H1 (cell line): ENCODE measurements around the gene TNS3. TPM values are rescaled to one million over a fixed set of nuclear protein-coding genes. Genes with fewer than 3 reads are reported as not detected.

Experiments
- CTCF ChIA-PET: fragments of 300-600 bp; sonication (Branson Sonifier 250); formaldehyde crosslinking; loops from one replicate; lab custom pipeline; 2021; ENCODE audit not compliant: partially characterized antibody; lab: Charles Lee
- POLR2A ChIA-PET: fragments of 300-600 bp; sonication (Branson Sonifier 250); formaldehyde crosslinking; loops from one replicate; lab custom pipeline; 2021; ENCODE audit warnings: inconsistent platforms; ENCODE audit not compliant: partially characterized antibody; lab: Charles Lee
- DNase-seq, 2 experiments: peaks; one replicate each; pipeline versions ENCODE4 v3.0.0 to v3.0.0-alpha.2; 2010 to 2022; ENCODE audit warnings: low spot score in 2 of 2, low read depth in 1 of 2, mixed read lengths in 1 of 2
- FAIRE-seq: peaks from 2 replicates; lab custom pipeline; 2011; peaks lifted over from hg19 to GRCh38; lab: Jason Lieb, UNC
- H2AFZ ChIP-seq: 2 replicates; pipeline ENCODE4 v1.8.1; 2012; ENCODE audit warnings: low read length, inconsistent platforms
- H2AK5ac ChIP-seq: 2 replicates; pipeline ENCODE4 v1.6.1; 2013; ENCODE audit warnings: low read depth, low read length
- H2BK120ac ChIP-seq: replicated peaks from 2 replicates; pipeline ENCODE3; 2013; ENCODE audit warnings: low read depth, low read length, inconsistent platforms
- H2BK12ac ChIP-seq: 2 replicates; pipeline ENCODE4 v1.6.1; 2013; ENCODE audit warnings: low read depth, low read length
- H2BK15ac ChIP-seq: 2 replicates; pipeline ENCODE4 v1.6.1; 2013; ENCODE audit warnings: low read length
- H2BK20ac ChIP-seq: 2 replicates; pipeline ENCODE4 v1.6.1; 2013; ENCODE audit warnings: low read length
- H2BK5ac ChIP-seq: 2 replicates; pipeline ENCODE4 v1.6.1; 2013; ENCODE audit warnings: low read depth, low read length
- H3K14ac ChIP-seq: 2 replicates; pipeline ENCODE4 v1.6.1; 2013; ENCODE audit warnings: inconsistent platforms; ENCODE audit not compliant: insufficient read length
- H3K18ac ChIP-seq: 2 replicates; pipeline ENCODE4 v1.6.1; 2013; ENCODE audit warnings: low read length; ENCODE audit errors: extremely low read depth
- H3K23ac ChIP-seq: 2 replicates; pipeline ENCODE4 v1.6.1; 2013; ENCODE audit warnings: inconsistent platforms; ENCODE audit not compliant: insufficient read length
- H3K23me2 ChIP-seq: 2 replicates; pipeline ENCODE4 v1.6.1; 2013; ENCODE audit warnings: low read depth, low read length
- H3K27ac ChIP-seq: 2 replicates; pipeline ENCODE4 v1.6.1; 2011; ENCODE audit warnings: low read depth, low read length, inconsistent platforms
- H3K27me3 ChIP-seq, 4 experiments: replicated peaks in 1 of 4; 1 replicate in 1 of 4; 2 replicates in 3 of 4; pipeline versions ENCODE4 v1.6.1 to v1.8.1; 2011 to 2013; ENCODE audit warnings: low read length in 3 of 4, mild to moderate bottlenecking in 3 of 4, inconsistent platforms in 2 of 4, mixed read lengths in 2 of 4, moderate library complexity in 1 of 4; ENCODE audit not compliant: control insufficient read depth in 3 of 4, insufficient read depth in 3 of 4; ENCODE audit errors: extremely low read depth in 1 of 4
- H3K36me3 ChIP-seq, 4 experiments: 2 replicates each; pipeline versions ENCODE4 v1.6.1 to v1.8.1; 2011 to 2013; ENCODE audit warnings: mild to moderate bottlenecking in 4 of 4, low read length in 3 of 4, moderate library complexity in 2 of 4, control low read depth in 1 of 4, inconsistent platforms in 1 of 4; ENCODE audit not compliant: insufficient read depth in 4 of 4, control insufficient read depth in 2 of 4
- H3K4ac ChIP-seq: replicated peaks from 2 replicates; pipeline ENCODE3; 2013; ENCODE audit warnings: low read length, low read depth, mixed read lengths, inconsistent platforms; ENCODE audit not compliant: insufficient read length
- H3K4me1 ChIP-seq, 4 experiments: replicated peaks in 1 of 4; 1 replicate in 1 of 4; 2 replicates in 3 of 4; pipeline versions ENCODE4 v1.6.1 to v1.8.1; 2011 to 2013; ENCODE audit warnings: low read length in 3 of 4, inconsistent platforms in 2 of 4, mixed read lengths in 1 of 4; ENCODE audit not compliant: insufficient read depth in 4 of 4, control insufficient read depth in 3 of 4
- H3K4me2 ChIP-seq, 2 experiments: 2 replicates each; pipeline versions ENCODE4 v1.6.1 to v1.8.1; 2011 to 2013; ENCODE audit warnings: low read depth in 2 of 2, low read length in 2 of 2, control low read depth in 1 of 2, inconsistent platforms in 1 of 2, mild to moderate bottlenecking in 1 of 2; ENCODE audit not compliant: insufficient read depth in 1 of 2
- H3K4me3 ChIP-seq, 4 experiments: fragments of 200-600, 300-600 bp in 1 of 4; sonication (generic), shearing (Covaris generic), sonication (Bioruptor Twin) in 1 of 4; 2 replicates each; pipeline versions ENCODE4 v1.5.1 to v1.8.1; 2011 to 2016; ENCODE audit warnings: low read length in 4 of 4, low read depth in 3 of 4, control low read depth in 2 of 4, inconsistent platforms in 2 of 4, mild to moderate bottlenecking in 2 of 4, mixed read lengths in 1 of 4, moderate library complexity in 1 of 4; ENCODE audit not compliant: insufficient read depth in 2 of 4; ENCODE audit errors: extremely low read depth in 1 of 4
- H3K56ac ChIP-seq: replicated peaks from 2 replicates; pipeline ENCODE3; 2013; ENCODE audit warnings: low read depth, mild to moderate bottlenecking, mixed read lengths, low read length, inconsistent platforms; ENCODE audit not compliant: insufficient read length
- H3K79me1 ChIP-seq: 2 replicates; pipeline ENCODE4 v1.6.1; 2013; ENCODE audit warnings: low read depth, low read length, control low read depth
- H3K79me2 ChIP-seq, 2 experiments: 2 replicates each; pipeline versions ENCODE4 v1.6.1 to v1.8.1; 2012 to 2013; ENCODE audit warnings: low read length in 2 of 2, mild to moderate bottlenecking in 2 of 2, inconsistent platforms in 1 of 2; ENCODE audit not compliant: insufficient read depth in 2 of 2, control insufficient read depth in 1 of 2
- H3K9ac ChIP-seq, 4 experiments: replicated peaks in 1 of 4; 1 replicate in 1 of 4; 2 replicates in 3 of 4; pipeline versions ENCODE4 v1.6.1 to v1.8.1; 2011 to 2013; ENCODE audit warnings: low read depth in 3 of 4, low read length in 3 of 4, control low read depth in 2 of 4, mild to moderate bottlenecking in 2 of 4, moderate library complexity in 2 of 4, inconsistent platforms in 1 of 4; ENCODE audit errors: extremely low read depth in 1 of 4
- H3K9me3 ChIP-seq, 2 experiments: 2 replicates each; pipeline versions ENCODE4 v1.6.1 to v1.8.1; 2012 to 2013; ENCODE audit warnings: mild to moderate bottlenecking in 2 of 2, moderate library complexity in 2 of 2, control low read depth in 1 of 2, inconsistent platforms in 1 of 2, low read depth in 1 of 2, low read length in 1 of 2, mixed read lengths in 1 of 2; ENCODE audit not compliant: insufficient read depth in 2 of 2
- H4K20me1 ChIP-seq, 2 experiments: replicated peaks in 1 of 2; 2 replicates each; pipeline versions ENCODE3 to v1.8.1; 2011 to 2013; ENCODE audit warnings: inconsistent platforms in 2 of 2, low read length in 2 of 2, mild to moderate bottlenecking in 1 of 2; ENCODE audit not compliant: insufficient read depth in 2 of 2, control insufficient read depth in 1 of 2
- H4K5ac ChIP-seq: 2 replicates; pipeline ENCODE4 v1.6.1; 2013; ENCODE audit warnings: low read length, low read depth, mixed read lengths, inconsistent platforms; ENCODE audit not compliant: insufficient read length
- H4K8ac ChIP-seq: 2 replicates; pipeline ENCODE4 v1.8.0; 2013; ENCODE audit warnings: mild to moderate bottlenecking, moderate library complexity, low read length, inconsistent platforms; ENCODE audit not compliant: insufficient read depth; ENCODE audit errors: extremely low read depth
- H4K91ac ChIP-seq: replicated peaks from 2 replicates; pipeline ENCODE3; 2013; ENCODE audit warnings: low read length, mixed read lengths, inconsistent platforms; ENCODE audit not compliant: insufficient read length
- ASH2L ChIP-seq: fragments of 200-600, 300-600 bp; sonication (generic); IDR thresholded peaks from one replicate; pipeline ENCODE4 v1.7.1; 2017; ENCODE audit warnings: low read length
- BCL11A ChIP-seq, 2 experiments: IDR thresholded peaks; one replicate each; pipeline ENCODE4 v1.6.1; 2011; ENCODE audit warnings: low read depth in 2 of 2, low read length in 2 of 2, mild to moderate bottlenecking in 2 of 2
- BRCA1 ChIP-seq: IDR thresholded peaks from 2 replicates; pipeline ENCODE4 v1.6.1; 2012; ENCODE audit warnings: low read depth, low read length, improper control_type of control experiment
- CEBPB ChIP-seq: IDR thresholded peaks from 2 replicates; pipeline ENCODE4 v1.6.1; 2012; ENCODE audit warnings: low read depth, low read length
- FOSL1 ChIP-seq: IDR thresholded peaks from 2 replicates; pipeline ENCODE4 v1.6.1; 2011; ENCODE audit warnings: mild to moderate bottlenecking, low read depth, low read length, moderate library complexity; ENCODE audit not compliant: insufficient read depth
- HDAC6 ChIP-seq: IDR thresholded peaks from one replicate; pipeline ENCODE4 v1.7.1; 2012; ENCODE audit warnings: low read depth, mild to moderate bottlenecking, inconsistent platforms, low read length, moderate library complexity
- NANOG ChIP-seq: IDR thresholded peaks from 2 replicates; pipeline ENCODE4 v1.6.1; 2011; ENCODE audit warnings: low read length, low read depth, mild to moderate bottlenecking, inconsistent platforms; ENCODE audit not compliant: insufficient read depth, poor library complexity, severe bottlenecking
- NRF1 ChIP-seq: IDR thresholded peaks from 2 replicates; pipeline ENCODE4 v1.6.1; 2011; ENCODE audit warnings: mild to moderate bottlenecking, low read depth, low read length, improper control_type of control experiment
- PHF8 ChIP-seq: fragments of 200-600 bp; sonication (generic); conservative IDR thresholded peaks from 2 replicates; pipeline ENCODE4 v1.7.1; 2012; ENCODE audit warnings: low read depth, mild to moderate bottlenecking, inconsistent platforms, low read length, moderate library complexity
- SIN3A ChIP-seq, 2 experiments: IDR thresholded peaks in 1 of 2; conservative IDR thresholded peaks in 1 of 2; 2 replicates each; pipeline ENCODE4 v1.6.1; 2011 to 2012; ENCODE audit warnings: low read length in 2 of 2, improper control_type of control experiment in 1 of 2, low read depth in 1 of 2, mild to moderate bottlenecking in 1 of 2
- WGBS, 2 experiments: shearing (Covaris generic) in 1 of 2; methylation state at CpG; one replicate each; pipeline versions ENCODE4 v1.1.6 to v1.1.7; 2013 to 2015; ENCODE audit warnings: low lambda C conversion rate in 2 of 2, mixed read lengths in 2 of 2, inconsistent platforms in 1 of 2, low coverage in 1 of 2, missing lambda C conversion rate in 1 of 2; ENCODE audit not compliant: insufficient replicate concordance in 2 of 2, insufficient coverage in 1 of 2, insufficient read length in 1 of 2; ENCODE audit errors: extremely low coverage in 1 of 2, missing lambda C conversion rate in 1 of 2; 5-methylcytosine and 5-hydroxymethylcytosine counted together
- polyA plus RNA-seq, 7 experiments: library from polyadenylated mRNA; depleted of rRNA in 3 of 7; stranded (reverse) in 5 of 7; unstranded in 2 of 7; fragments of >200 nt in 5 of 7; fragments of 200-250 nt in 2 of 7; gene quantifications; 1 replicate in 5 of 7; 2 replicates in 1 of 7; 4 replicates in 1 of 7; pipeline versions ENCODE4 v1.2.1 to v1.2.3, GENCODE V29; 2011 to 2013; ENCODE audit warnings: missing spikeins in 2 of 7, mixed read lengths in 2 of 7
- total RNA-seq: library from RNA; stranded (reverse); fragmentation: NEBNext Ultra II Directional; extraction: Animal tissue kit (Norgen Biotek cat#: 25700); gene quantifications from 2 replicates; pipeline ENCODE4 v1.2.1, GENCODE V29; 2021

Gene TNS3
- total and polyA plus RNA-seq, 2 of the 8 experiments (the other 6 are each of a cell fraction or from before 2014, with no cell fraction given) = 11.9 to 24.2 TPM

GRCh38 chr7:47588704-47589225, 6.9 kb upstream of the TNS3 start:
- FAIRE-seq (no peak), DNase-seq (no peak)
- H3K14ac ChIP-seq = no peak overlapping the region
- H4K91ac ChIP-seq = no peak overlapping the region
- H3K4me2 ChIP-seq = no peak overlapping the region
- CTCF ChIA-PET = no interaction called here
- H3K18ac ChIP-seq = no peak overlapping the region
- no peak overlapping the region for H2BK12ac ChIP-seq
- H4K5ac ChIP-seq = no peak overlapping the region
- no peaks in the 10 kb centered on the region for H3K9me3 ChIP-seq
- no peaks in the 10 kb centered on the region for H3K79me2 ChIP-seq
- 92% methylated on average over 8 of the region's 8 CpGs; no CpG with 5 or more reads in 1 of the 2 experiments for WGBS, 2 experiments
- H3K36me3 ChIP-seq = no peaks in the 10 kb centered on the region
- H2BK5ac ChIP-seq = no peak overlapping the region
- H2BK120ac ChIP-seq = no peak overlapping the region
- H2BK15ac ChIP-seq = no peak overlapping the region
- H3K79me1 ChIP-seq = no peaks in the 10 kb centered on the region
- H3K27ac ChIP-seq = no peak overlapping the region
- H3K56ac ChIP-seq = no peak overlapping the region
- no peak overlapping the region for H2BK20ac ChIP-seq
- POLR2A ChIA-PET = interaction anchor here (1.1 kb wide), 1 partner anchor 8 kb away, joined by 3 read pairs; no protein-coding TSS in a partner anchor
- no peak overlapping the region for H3K23ac ChIP-seq
- H2AK5ac ChIP-seq = no peak overlapping the region
- H3K9ac ChIP-seq = no peak overlapping the region
- H3K4me3 ChIP-seq = no peak overlapping the region
- no peak overlapping the region for H4K8ac ChIP-seq
- H2AFZ ChIP-seq = no peak overlapping the region
- no peaks in the 10 kb centered on the region for H4K20me1 ChIP-seq
- H3K4ac ChIP-seq = no peak overlapping the region
- peaks cover 3 to 11% (median 7%) of the 10 kb centered on the region in 4 experiments for H3K4me1 ChIP-seq
- TF ChIP-seq BRCA1 (no peak), FOSL1 (no peak), BCL11A (IDR thresholded peaks at IDR 0.05; ENCODE audit: low read depth in 2 of 2, low read length in 2 of 2) (no peak), CEBPB (no peak), NRF1 (no peak), NANOG (no peak), HDAC6 (no peak), PHF8 (no peak), SIN3A (conservative IDR thresholded peaks at IDR 0.05 in 1 of 2, IDR thresholded peaks at IDR 0.05 in 1 of 2; ENCODE audit: low read depth in 1 of 2, low read length in 2 of 2) (no peak), ASH2L (no peak)
- peaks cover 1% of the 10 kb centered on the region; the same call in 1 of the 2 replicates for H3K23me2 ChIP-seq
- H3K27me3 ChIP-seq = peaks cover 0 to 2% (median 2%) of the 10 kb centered on the region in 4 experiments; a peak in 3 of 7 replicates
